Measurements from ENCODE around the gene PLCD1.
"Not testable (repeated sequence)": the region's sequence is repeated elsewhere in the genome, so short reads cannot be mapped to it uniquely, and the experiment has no call there.

The PLCD1 gene

DNA sequence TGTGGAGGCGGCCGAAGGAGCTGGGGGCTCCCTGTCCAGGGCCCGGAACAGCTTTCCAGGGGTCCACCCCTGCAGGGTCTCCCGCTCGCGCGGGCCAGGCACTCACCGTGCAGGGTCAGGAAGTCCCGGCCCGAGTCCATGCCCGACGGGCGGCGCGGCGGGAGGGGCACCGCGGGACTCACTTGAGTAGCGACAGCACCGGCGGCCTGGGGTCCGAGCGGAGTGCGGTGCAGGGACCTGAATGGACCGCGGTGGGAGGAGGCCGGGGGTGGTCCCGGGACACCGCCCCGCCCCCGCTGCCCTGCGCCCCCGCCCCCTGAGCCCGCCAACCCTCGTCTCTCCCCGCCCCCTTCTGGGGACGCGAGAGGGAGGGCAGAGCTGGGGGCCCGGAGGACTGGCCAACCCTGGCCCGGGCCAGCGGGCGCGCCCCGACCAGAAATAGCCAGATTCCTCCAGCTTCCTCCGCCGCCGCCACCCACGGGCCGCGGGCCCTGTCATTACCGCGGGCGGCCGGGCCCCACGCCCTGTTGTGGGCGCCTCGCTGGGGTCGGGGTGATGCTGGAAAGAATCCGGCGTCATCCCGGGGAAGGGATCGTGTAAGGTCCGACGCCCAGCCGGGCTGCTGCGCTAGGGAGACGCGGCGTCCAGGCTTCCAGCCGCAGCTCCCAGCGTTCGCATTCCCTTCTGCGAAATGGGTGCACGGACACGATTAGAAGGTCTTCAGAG is at the start of gene PLCD1:
Gene PLCD1 (minus strand): TSS at position 243 of the 726 bp plus-strand sequence. CDS start 103 bp downstream, at position 140.
- peak; percentile 13 for DNase-seq

GRCh38 chr3:38077073-38077472 is 47.6 kb upstream of the PLCD1 start:
- not testable (repeated sequence) for DNase-seq

DNA sequence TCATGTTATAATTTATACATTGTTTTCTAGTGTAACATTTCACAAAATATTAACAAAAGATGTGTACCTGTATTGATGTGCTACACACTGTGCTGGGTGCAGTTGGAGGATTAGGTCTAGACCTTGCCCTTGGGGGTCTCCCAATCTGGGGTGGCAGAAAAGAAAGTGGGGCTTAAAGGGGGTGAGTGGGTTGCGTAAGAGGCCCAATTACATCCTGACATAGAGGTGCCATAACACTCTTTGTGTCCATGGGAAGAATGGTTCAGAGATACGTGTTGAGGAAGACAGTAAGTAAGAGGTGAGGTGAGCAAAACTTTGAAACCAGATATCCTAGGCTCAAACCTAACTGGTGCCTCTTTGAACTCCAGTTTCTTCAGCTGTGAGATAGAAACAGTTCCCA is 40.6 kb upstream of the PLCD1 start:
- DNase-seq: no peak

- DNase-seq: no peak
Measured at GRCh38 chr3:38067508-38068233, 38.2 kb upstream of the PLCD1 start.

DNA sequence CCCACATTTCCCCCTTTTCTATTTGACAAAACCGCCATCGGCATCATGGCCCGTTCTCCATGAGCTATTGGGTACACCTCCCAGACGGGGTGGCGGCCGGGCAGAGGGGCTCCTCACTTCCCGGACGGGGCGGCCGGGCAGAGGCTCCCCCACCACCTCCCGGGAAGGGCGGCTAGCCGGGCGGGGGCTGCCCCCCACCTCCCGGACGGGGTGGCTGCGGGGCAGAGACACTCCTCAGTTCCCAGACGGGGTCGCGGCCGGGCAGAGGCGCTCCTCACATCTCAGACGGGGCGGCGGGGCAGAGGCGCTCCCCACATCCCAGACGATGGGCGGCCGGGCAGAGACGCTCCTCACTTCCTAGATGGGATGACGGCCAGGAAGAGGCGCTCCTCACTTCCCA is 35.0 kb upstream of the PLCD1 start:
- DNase-seq: not testable (repeated sequence)

DNA sequence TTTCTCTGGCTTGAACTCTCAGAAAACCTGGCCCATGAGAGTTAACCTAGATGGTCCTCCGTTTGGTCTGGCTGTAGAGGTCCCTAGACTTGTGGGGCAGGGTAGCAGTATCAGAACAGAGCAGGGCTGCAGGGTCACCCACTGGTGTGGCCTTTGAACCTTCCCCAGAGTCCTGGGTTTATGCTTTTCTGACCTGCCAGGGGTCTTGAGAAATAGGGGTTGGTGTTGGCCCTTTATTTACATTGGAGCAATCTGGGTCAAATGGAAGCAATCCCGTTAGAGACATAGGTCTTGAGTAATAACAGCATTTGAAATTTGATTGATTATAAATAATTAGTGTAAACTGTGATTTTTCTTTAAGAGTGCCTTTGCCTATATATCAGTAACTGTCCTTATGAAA is 33.4 kb upstream of the PLCD1 start:
- no peak for DNase-seq

GRCh38 chr3:38059591-38059990 is 30.1 kb upstream of the PLCD1 start:
- DNase-seq: no peak

- no peak for DNase-seq
Measured at GRCh38 chr3:38059148-38059547, 29.7 kb upstream of the PLCD1 start.

- DNase-seq: no peak
Measured at GRCh38 chr3:38054499-38055001, 25.1 kb upstream of the PLCD1 start.

DNA sequence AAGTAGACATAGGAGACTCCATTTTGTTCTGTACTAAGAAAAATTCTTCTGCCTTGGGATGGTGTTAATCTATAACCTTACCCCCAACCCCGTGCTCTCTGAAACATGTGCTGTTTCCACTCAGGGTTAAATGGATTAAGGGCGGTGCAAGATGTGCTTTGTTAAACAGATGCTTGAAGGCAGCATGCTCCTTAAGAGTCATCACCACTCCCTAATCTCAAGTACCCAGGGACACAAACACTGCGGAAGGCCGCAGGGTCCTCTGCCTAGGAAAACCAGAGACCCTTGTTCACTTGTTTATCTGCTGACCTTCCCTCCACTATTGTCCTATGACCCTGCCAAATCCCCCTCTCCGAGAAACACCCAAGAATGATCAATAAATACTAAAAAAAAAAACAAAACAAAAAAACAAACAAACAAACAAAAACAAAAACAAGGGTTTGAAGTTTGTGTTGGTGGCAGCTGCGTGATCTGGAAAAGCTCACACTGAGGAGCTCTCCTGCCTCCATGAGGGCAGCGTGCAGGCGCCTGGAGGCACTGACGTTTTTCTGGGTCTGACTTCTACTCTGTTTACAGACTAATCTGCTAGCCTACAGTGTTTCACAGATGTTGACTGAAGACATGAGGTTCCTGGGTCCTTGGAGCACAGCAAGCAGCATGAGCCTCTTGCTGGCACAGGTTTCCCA is 24.5 kb upstream of the PLCD1 start:
- not testable (repeated sequence) for DNase-seq

GRCh38 chr3:38053286-38053685 is 23.8 kb upstream of the PLCD1 start:
- DNase-seq: not testable (repeated sequence)

DNA sequence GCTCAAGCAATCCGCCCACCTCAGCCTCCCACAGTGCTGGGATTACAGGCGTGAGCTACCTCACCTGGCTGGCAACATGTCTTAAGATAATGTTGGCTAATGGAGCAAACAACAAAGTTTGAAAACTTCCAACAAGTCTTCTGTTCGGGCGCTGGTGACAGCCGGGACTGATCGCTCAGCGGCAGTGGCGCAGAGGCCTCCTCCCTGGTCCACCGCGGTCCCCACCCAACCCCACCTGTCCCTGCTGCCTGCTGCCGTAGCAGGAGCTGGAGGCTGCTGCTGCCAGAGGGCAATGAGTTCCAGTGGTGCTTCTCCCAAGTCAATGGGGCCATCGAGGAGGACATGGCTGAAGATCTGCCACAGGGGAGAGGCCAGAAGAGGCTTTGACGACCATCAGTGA is 21.7 kb upstream of the PLCD1 start:
- DNase-seq: no peak

DNA sequence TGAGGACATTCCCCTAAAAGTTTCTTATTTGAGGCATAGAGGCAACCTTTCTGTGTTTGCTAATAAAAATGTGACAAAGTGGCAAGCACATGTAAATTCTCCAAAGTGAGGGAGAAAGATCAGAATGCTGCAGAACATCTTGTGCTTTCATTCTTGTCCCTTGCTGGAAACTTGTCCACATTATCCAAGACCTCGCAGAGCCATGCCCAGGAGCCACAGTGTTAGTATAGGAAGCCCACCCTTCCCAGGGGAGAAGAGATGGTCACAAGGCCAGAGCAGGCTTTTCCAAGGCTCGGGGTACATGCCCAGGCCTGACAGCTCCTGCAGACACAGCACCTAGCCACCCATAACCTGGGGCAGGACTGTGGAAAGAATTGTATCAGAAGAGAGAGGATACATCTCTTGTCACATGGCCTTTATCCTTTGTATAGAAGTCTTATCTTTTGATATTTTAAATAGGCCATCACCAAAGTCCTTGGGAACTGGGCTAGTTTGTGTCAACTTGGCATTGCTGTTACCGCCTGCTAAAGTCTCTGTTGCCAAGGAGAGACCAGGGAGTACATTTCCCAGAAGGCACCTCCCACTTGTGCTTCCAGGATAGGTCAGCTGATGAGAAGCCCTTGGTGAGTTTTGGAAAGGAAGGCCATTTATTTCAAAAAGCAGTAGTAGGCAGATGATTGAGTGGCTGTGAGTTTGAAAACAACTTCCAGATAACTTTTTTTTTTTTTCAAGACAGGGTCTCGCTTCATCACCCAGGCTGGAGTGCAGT is 20.1 kb upstream of the PLCD1 start:
- DNase-seq: no peak

- DNase-seq: no peak
Measured at GRCh38 chr3:38047896-38048295, 18.5 kb upstream of the PLCD1 start.

- no peak for DNase-seq
Measured at GRCh38 chr3:38046821-38047220, 17.4 kb upstream of the PLCD1 start.

DNA sequence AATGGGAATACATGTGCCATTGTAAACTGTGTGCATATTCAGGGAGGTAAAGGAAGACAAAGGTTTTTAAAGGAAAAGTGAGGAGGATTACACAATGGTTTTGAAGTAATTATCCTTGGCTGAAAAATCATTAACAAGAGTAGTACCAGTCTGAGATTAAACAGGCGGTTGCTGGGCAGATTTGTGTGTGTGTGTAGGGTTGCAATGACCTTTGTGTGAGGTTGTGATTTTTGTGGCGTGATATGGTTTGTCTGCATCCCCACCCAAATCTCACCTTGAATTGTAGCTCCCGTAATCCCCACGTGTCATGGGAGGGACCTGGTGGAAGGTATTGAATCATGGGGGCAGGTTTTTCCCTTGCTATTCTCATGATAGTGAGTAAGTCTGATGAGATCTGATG is 16.6 kb upstream of the PLCD1 start:
- no peak for DNase-seq

DNA sequence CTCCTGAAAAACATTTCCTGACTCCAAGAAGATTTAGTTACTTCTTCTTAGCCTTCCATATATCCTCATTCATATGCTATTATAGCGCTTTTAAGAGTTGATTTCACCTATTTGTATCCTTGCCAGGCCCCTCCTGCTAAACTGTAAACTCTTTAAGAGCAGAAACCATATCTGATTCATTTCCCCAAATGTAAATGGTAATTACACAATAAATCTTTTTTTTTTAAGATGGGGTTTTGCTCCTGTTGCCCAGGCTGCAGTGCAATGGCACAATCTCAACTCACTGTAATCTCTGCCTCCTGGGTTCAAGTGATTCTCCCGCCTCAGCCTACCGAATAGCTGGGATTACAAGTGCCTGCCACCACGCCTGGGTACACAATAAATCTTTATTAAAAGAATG is 14.0 kb upstream of the PLCD1 start:
- DNase-seq: no peak

DNA sequence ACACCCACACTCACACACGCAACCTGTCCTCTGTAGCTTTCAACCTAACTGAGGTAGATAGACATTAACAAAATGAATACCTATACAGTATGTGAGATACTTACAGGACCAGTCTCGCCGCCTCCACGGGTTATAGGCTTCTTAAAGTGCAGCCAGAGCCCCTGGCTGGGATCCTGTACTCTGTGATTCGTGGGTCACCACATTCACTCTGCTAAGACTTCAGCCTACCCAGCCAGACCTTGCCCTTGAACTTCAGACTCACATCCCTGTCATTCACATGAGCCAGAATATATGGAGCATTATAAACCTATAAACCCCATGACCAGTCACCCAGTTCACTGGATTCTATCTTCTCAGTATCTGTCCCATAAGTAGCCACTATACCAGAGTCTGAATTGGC is 11.0 kb upstream of the PLCD1 start:
- no peak for DNase-seq

DNA sequence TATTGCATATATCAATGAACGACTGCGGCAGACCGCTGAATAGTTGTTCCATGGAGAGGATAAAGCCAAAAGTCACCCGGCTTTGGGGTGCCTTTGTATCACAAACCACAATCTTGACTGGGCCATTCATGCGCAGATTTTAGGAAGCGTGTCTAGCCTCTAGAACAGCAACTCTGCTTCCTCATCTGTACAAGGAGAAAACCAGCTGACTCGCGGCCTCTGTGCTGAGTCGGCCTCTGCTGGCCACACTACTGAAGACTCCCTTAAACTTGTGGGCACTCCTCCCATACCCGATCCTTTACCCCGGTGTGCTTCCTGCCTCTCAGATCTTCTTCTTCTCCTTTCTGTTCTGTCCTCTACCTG is 10.4 kb upstream of the PLCD1 start:
- DNase-seq: no peak

DNA sequence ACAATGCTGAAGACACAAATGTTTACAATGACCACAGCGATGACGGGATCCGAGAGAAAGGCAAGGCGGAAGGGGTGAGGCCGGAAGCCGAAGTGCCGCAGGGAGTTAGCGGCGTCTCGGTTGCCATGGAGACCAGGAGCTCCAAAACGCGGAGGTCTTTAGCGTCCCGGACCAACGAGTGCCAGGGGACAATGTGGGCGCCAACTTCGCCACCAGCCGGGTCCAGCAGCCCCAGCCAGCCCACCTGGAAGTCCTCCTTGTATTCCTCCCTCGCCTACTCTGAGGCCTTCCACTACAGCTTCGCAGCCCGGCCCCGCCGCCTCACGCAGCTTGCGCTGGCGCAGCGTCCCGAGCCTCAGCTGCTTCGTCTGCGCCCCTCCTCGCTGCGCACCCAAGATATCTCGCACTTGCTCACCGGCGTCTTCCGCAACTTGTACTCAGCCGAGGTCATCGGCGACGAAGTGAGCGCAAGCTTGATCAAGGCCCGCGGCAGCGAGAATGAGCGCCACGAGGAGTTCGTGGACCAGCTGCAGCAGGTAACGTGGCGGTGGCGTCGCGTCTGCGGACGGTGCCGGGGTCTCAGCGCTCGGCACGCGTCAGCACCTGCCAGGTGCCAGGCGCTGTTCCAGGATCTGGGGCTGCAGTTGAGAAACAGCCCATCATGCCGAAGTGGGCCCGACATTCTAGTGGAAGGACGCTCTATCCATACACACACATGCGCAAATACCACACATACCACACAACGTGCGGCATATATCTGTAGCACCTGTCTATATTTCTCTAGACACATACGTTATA is 9.9 kb upstream of the PLCD1 start, which contains the start of gene DLEC1:
Gene DLEC1 (plus strand): TSS at position 108 of the 798 bp plus-strand sequence. CDS start 18 bp downstream, at position 126.
- DNase-seq: peak; percentile 64

DNA sequence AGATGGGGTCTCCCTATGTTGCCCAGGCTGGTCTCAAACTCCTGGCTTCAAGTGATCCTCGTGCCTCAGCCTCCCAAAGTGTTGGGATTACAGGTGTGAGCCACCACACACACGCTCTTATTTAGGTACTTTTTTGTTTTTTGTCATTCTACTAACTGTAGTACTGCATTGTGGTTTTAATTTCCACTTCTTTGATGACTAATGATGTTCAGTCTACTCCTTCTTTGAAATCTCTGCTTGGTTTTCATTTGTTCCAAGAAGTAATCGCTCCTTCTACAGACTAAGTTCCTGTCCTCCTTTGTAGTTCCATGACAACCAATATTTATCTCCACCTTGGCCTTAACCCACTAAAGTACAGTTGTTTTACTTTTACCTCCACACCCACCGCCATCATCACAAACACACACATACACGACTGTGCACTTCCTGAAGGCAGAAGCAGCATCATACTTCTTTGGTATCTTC is 9.0 kb upstream of the PLCD1 start:
- DNase-seq: no peak

- no peak for DNase-seq
Measured at GRCh38 chr3:38036906-38037305, 7.5 kb upstream of the PLCD1 start.
